Measurements from ENCODE around the gene TWNK. TPM values are rescaled to one million over a fixed set of nuclear protein-coding genes. Genes with fewer than 3 reads are reported as not detected.
A peak's percentile ranks its signal among the peaks of the same experiment; 100 is the strongest.

TWNK gene
- total RNA-seq, 1 donor, result 4.8 TPM

DNA sequence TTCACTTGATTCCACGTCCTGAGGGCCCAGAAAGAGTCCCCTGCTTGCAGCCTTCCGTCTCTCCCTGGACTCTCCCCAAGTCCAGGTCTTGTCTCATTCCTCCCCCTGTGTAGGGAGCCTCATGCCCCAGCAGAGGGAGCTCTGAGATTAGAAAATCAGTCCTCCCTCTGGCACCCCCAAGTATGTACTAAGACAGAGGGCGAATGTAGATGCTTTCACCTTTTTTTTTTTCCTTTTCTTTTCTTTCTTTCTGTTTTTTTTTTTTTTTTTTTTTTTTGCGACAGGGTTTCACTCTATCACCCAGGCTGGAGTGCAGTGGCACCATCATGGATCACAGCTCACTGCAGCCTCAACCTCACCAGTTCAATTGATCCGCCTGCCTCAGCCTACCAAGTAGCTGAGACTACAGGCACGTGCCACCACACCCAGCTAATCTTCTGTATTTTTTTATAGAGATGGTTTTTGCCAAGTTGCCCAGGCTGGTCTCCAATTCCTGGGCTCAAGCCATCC, 54.0 kb downstream of the TWNK start:
- TF ChIP-seq, protein P1, sequence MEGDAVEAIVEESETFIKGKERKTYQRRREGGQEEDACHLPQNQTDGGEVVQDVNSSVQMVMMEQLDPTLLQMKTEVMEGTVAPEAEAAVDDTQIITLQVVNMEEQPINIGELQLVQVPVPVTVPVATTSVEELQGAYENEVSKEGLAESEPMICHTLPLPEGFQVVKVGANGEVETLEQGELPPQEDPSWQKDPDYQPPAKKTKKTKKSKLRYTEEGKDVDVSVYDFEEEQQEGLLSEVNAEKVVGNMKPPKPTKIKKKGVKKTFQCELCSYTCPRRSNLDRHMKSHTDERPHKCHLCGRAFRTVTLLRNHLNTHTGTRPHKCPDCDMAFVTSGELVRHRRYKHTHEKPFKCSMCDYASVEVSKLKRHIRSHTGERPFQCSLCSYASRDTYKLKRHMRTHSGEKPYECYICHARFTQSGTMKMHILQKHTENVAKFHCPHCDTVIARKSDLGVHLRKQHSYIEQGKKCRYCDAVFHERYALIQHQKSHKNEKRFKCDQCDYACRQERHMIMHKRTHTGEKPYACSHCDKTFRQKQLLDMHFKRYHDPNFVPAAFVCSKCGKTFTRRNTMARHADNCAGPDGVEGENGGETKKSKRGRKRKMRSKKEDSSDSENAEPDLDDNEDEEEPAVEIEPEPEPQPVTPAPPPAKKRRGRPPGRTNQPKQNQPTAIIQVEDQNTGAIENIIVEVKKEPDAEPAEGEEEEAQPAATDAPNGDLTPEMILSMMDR (IDR thresholded peaks at IDR 0.05; ENCODE audit: insufficient read depth, low read length), result peak; percentile 92
- peak; percentile 92 for DNase-seq (ENCODE audit: low read depth)

DNA sequence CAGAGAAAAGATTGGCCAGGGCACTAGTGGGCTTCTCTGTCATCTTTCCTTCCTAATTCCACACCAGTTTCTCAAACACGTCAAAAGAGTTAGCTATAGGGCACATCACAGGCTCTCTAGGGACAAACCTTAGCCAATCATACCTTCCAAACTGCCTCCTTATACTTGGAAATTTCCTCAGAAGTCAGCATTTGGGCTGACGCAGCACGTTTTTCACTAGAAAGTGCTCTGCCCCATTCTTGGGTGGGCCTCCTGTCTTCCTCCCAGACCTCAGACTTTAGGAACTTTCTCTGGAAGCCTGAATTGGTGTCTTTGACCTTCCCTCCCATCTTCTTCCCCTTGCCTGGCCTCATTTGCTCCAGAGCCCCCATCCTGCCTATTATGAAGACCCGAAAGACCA, 54.8 kb downstream of the TWNK start:
- TF ChIP-seq, protein P1 (IDR thresholded peaks at IDR 0.05; ENCODE audit: insufficient read depth, low read length), result no peak
- peak overlapping the region; percentile 68 for H3K4me3 ChIP-seq (ENCODE audit: low read depth, low read length)
- no peak for DNase-seq (ENCODE audit: low read depth)

More for the DNA sequence above, 54.0 kb downstream of the TWNK start:
- H3K4me3 ChIP-seq (ENCODE audit: low read depth, low read length), result no peak overlapping the region

DNA sequence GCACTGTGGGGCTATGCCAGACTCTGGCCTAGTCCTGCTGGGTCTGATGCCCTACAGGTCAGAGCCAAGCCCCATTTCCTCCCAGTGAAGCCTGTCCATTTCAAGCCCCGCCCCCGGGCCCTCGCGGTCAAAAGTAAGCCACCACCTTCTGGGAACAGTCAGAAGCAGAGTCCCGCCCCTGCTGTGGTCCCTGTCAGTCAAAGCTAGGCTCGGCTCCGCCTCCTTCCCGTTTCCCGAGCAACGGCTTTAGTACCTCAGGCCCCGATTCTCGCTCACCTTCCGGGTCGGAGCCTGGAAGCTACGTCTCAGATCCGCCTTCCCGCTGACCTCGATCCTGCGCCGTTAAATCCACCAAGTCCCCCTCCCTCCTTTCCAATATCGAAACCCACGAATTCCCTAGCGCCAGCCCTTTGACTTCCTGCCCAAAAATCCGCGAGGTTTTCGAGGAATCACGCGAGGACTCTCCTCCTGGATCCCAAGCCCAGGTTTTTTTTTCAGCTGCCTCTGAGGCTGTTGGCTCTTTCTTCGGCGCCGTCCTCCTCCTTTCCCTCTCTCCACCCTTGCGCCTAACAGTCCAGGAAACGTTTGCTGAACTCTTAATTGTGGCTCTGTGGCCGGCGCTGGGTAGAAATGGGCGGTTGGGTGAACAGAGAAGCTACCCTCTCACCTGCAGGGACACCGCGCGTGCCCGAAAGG, 55.5 kb downstream of the TWNK start:
- DNase-seq (ENCODE audit: low read depth), result peak; percentile 96
- peak overlapping the region; percentile 68 for H3K4me3 ChIP-seq (ENCODE audit: low read depth, low read length)
- TF ChIP-seq, protein P1 (IDR thresholded peaks at IDR 0.05; ENCODE audit: insufficient read depth, low read length), result no peak

DNA sequence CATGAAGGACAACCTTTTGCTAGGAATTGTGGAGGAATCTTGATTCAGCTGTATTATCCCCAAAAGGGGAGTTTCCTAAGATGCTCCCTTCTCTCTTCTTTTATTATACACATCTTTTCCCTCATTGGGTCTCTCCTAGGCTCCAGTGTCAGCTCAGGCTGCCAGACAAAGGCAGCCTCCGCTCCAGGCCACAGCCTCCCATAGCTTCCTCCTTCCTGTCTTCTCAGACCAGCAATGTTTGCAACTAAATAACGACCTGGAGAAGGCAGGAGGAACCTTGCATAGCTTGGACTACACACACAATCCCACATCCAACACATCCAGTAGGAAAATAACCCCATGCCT, 56.0 kb downstream of the TWNK start:
- TF ChIP-seq, protein P1 (IDR thresholded peaks at IDR 0.05; ENCODE audit: insufficient read depth, low read length), result no peak
- DNase-seq (ENCODE audit: low read depth), result no peak
- peak overlapping the region; percentile 68 for H3K4me3 ChIP-seq (ENCODE audit: low read depth, low read length)

Small RNA genes lying within 50 kb of the gene (small RNA-seq; reads per million reads assigned to genes)
- not detected for gene MIR608

Other genes with a start within 250 kb of the TWNK start
- not detected in 2 replicates for gene PAX2, start 242.0 kb upstream of the TWNK start, total RNA-seq (ENCODE audit: low replicate concordance)
- gene SLF2, start 74.6 kb upstream of the TWNK start, total RNA-seq (ENCODE audit: low replicate concordance), result 34.8 and 62.8 TPM in 2 replicates
- gene SEMA4G, start 18.0 kb upstream of the TWNK start, total RNA-seq (ENCODE audit: low replicate concordance), result 0.25 and 0.81 TPM in 2 replicates
- 27.8 and 38.2 TPM in 2 replicates for gene MRPL43, start within 50 bp of the TWNK start, total RNA-seq (ENCODE audit: low replicate concordance)
- 91.7 and 175 TPM in 2 replicates for gene LZTS2, start 12.3 kb downstream of the TWNK start, total RNA-seq (ENCODE audit: low replicate concordance)
- gene PDZD7, start 43.6 kb downstream of the TWNK start, total RNA-seq (ENCODE audit: low replicate concordance), result 0.16 and 0.27 TPM in 2 replicates
- gene SFXN3, start 43.7 kb downstream of the TWNK start, total RNA-seq (ENCODE audit: low replicate concordance), result 56.6 and 83.2 TPM in 2 replicates
- 62.4 and 71.5 TPM in 2 replicates for gene KAZALD1, start 74.4 kb downstream of the TWNK start, total RNA-seq (ENCODE audit: low replicate concordance)
- 0.16 TPM in 1 of 2 replicates, not detected in the other for gene TLX1, start 143.8 kb downstream of the TWNK start, total RNA-seq (ENCODE audit: low replicate concordance)
- gene LBX1, start 241.9 kb downstream of the TWNK start, total RNA-seq (ENCODE audit: low replicate concordance), result 0.08 TPM in 1 of 2 replicates, not detected in the other